Stimulated activated CD4-positive, alpha-beta T cell treated with anti-CD3 and anti-CD28 coated beads, Interleukin-4, amount 100 ng/mL, for 48 hours (primary cell): ENCODE results near the gene NINL.
"Not testable (repeated sequence)": the region's sequence is repeated elsewhere in the genome, so short reads cannot be mapped to it uniquely, and the experiment has no call there.

Experiments
- DNase-seq, 2 donors: peaks; one replicate each; pipeline ENCODE4 v3.0.0-alpha.2; 2020; ENCODE audit warnings: low read depth in 2 of 2

Gene NINL

DNA sequence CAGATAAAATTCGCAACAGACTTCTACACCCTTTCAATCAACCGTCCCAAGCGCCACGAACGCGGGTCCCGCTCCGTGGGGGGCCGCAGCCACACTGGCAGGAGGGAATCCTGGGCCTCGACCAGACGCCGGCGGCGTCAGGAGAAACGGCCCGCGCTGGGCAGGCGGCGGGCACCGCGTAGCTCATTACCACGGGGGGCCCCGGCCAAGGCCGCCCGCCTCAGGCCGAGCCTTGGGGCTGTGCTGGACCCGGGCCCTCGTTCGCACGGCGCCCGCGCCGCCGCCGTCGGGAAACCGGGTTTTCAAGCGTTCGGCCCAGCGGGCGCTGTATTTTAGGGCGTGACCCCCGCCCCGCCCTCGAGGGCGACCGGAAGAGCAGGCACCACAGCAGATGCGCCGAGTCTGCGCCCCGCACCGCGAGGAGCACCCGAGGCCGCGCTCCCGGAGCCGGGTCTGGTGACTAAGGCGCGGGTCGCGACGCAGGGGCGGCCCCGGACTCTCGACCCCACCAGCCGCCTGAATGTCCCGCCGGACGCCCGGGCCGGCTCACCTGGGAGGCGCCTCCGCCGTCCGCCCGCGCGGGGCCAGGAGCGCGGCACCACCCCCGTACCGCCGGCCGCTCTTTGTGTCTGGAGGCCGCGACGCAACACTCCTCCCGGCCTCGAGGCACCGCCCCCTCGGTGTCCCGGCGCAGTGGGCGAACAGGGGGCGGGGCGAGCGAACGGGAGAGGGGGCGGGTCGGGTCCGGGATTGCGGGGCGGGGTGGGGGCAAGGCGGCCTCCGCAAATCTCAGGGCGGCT lies at the start of gene NINL:
Gene NINL, minus strand, starts transcription at position 627 of the 800 bp plus-strand sequence. CDS start 58,944 bp downstream, outside the sequence.
- DNase-seq, result peak; percentile 23 to 45

GRCh38 chr20:25632940-25633790 lies 47.8 kb upstream of the NINL start:
- no peak for DNase-seq

GRCh38 chr20:25630615-25631014 lies 45.3 kb upstream of the NINL start:
- not testable (repeated sequence) for DNase-seq

- DNase-seq, result no peak
These were observed 44.6 kb upstream of the NINL start for GRCh38 chr20:25629816-25630499.

- DNase-seq, result no peak
These were observed 41.4 kb upstream of the NINL start for GRCh38 chr20:25626779-25627178.

- DNase-seq, result no peak
These were observed 39.2 kb upstream of the NINL start for GRCh38 chr20:25624500-25624939.

- peak; percentile 84 to 89 for DNase-seq
These were observed 38.6 kb upstream of the NINL start, which contains the start of gene NANP for GRCh38 chr20:25623736-25624499. TSS of gene NANP (minus strand) at chr20:25624014. CDS start at chr20:25623948, 66 bp downstream.

- peak; percentile 8 to 14 for DNase-seq
These were observed 37.9 kb upstream of the NINL start for GRCh38 chr20:25623225-25623735.

DNA sequence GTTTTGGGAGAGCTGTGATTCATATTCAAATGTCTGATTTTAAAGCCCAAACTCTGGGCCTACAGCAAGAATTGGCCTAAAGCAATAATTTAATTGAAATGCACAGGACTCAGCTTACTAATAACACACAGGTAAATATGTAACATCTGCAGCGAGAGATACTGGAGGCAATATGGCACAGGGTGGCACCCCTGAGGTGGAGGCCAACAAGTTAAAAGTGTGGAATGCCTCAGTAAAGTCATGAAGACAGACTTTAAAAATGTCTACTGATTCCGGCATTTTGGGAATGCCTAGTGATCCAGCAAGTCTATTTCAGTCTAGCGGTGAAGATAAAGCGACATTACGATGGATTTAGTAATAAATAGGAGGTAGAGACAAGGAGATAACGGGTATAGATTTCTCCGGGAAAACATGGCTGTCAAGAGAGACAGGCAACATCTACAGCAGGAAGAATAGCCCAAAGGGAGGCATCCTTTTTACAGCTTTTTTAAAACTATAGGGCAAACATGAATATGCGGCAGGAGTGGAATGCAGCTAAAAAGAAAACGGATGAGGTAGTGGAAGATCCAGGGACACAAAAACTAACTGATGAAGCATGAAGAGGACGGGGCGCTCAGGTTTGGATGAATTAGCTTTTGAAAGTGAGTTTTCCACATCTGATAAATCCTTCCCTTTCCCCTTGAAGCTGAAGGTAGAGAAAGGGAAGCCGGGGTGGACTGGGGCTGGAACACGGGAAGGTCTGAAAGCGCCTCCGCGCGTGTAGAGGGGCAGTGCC lies 37.3 kb upstream of the NINL start:
- DNase-seq, result no peak

DNA sequence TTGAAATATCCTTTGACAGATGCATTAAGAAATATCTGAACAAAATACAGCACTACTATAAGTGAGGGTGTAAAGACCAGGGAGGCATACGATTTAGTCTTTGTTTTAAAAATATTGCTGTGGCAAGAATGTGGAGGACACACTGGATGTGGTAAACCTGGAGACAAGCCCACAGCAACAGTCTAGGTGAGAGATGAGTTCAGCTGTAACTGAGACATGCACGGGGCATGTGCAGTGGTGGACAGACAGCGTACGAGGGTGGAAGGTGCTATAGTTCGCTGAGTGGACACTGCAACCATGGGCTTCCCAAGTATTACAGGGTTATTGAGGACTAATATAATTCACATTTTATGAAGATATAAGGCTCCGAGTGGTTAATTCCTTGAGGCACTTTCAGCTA lies 36.7 kb upstream of the NINL start:
- no peak for DNase-seq

DNA sequence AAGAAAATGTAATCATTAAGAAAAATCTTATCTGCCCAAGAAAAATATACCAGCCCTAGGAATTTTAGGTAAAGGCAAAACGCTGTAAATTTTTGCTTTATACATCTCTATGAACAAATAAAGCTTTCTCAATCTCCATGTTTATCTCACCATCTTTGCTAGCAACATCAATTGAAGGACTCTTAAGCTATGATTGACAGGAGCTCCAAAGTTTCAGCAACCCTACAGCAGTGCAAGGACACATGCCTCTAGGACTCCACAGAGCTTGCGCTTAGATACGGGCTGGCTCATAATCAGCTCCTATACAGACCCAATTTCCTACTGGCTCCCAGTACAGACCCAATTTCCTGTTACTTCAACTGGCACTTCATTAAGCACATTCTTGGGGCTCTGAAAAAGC lies 34.2 kb upstream of the NINL start:
- no peak for DNase-seq

DNA sequence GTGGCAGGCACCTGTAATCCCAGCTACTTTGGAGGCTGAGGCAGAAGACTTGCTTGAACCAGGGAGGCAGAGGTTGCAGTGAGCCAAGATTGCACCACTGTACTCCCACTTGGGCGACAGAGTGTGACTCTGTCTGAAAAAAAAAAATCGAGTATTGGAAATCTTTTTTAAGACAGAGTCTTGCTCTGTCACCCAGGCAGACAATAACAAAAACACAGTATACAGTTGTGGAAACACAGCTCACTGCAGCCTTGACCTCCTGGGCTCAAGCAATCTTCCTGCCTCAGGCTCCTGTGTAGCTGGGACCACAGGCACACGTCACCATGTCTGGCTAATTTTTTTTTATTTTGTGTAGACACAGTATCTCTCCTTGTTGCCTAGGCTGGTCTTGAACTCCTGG lies 23.4 kb upstream of the NINL start:
- DNase-seq, result no peak

GRCh38 chr20:25606094-25606695 lies 20.9 kb upstream of the NINL start:
- no peak for DNase-seq

DNA sequence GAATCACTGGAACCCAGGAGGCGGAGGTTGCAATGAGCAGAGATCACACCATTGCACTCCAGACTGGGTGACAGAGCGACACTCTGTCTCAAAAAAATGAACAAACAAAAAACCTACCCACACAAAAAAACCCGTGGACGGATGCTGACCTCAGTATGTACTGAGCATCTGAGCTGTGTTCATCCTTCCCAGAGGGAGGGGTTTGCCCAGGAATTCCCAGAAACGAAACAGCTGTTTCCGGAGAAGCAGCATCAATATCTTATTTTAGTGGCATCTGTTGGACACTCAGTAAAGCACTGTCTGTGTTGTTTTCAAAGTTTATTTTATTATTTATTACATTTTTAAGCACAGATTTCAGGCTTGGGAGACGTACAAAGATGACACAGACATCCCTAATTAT lies 19.8 kb upstream of the NINL start:
- no peak for DNase-seq

DNA sequence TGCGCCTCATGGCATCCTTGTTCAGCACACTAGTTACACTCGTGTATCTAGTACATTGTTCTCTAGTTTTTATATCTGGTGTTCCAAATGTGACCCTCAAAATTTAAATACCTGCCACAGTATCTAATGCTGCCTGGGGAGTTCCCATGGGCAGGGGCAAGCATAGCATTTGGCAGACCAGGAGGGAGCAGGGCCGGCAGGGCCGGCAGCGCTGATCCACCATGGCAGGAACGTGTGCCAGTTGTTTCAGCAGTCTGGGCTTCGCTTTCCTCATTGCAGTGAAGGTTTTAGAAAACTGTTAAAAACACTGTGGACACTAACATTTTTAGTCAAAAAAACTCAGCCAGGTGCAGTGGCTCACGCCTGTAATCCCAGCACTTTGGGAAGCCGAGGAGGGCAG lies 19.3 kb upstream of the NINL start:
- DNase-seq, result no peak

DNA sequence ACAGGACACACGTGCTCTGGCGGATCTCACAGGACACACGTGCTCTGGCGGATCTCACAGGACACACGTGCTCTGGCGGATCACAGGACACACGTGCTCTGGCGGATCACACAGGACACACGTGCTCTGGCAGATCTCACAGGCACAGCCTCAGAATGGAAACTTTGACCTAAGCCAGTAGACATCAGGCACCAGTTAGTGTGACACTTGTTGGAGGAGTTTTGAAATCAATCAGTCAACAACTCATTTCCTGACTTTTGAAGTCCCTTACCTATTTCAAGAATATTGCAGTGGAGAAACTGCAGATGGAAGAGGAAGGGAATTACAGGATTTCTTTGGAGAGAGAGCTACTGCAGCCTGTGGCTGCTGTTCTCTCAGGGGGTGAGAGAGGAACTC lies 17.6 kb upstream of the NINL start:
- DNase-seq, result not testable (repeated sequence)

GRCh38 chr20:25602191-25602913 lies 17.0 kb upstream of the NINL start:
- not testable (repeated sequence) for DNase-seq

DNA sequence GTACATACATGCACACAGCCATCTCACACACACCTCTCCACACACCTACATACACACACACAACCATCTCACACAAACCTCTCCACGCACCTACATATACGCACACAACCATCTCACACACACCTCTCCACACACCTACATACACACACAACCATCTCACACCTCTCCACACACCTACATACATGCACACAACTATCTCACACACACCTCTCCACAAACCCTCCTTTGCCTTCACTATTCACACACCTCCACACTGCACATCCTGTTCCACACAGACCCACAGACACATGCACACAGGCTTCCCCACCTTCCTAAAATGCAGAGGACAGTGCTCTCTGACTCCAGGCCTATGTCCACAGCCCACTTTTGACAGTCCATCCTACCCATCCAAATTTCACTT lies 16.3 kb upstream of the NINL start:
- DNase-seq, result no peak

GRCh38 chr20:25600632-25601031 lies 15.3 kb upstream of the NINL start:
- no peak for DNase-seq
